Transverse colon (tissue), 4 donors: Measurements from ENCODE around the gene TOGARAM2. TPM values are rescaled to one million over a fixed set of nuclear protein-coding genes. Genes with fewer than 3 reads are reported as not detected.

Experiments used
- DNase-seq: peaks from one replicate; pipeline ENCODE4 v3.0.0-alpha.2; 2019
- H3K27ac ChIP-seq, 4 donors: fragments of 200-600 bp; sonication (generic); 2 replicates each; pipeline ENCODE4 v1.5.1; 2016 to 2018; ENCODE audit warnings: inconsistent platforms in 4 of 4
- H3K27me3 ChIP-seq: fragments of 200-600 bp; sonication (generic); 2 replicates; pipeline ENCODE4 v1.5.1; 2017; ENCODE audit warnings: inconsistent platforms
- H3K36me3 ChIP-seq, 4 donors: fragments of 200-600 bp; sonication (generic); 2 replicates each; pipeline ENCODE4 v1.5.1; 2017 to 2019; ENCODE audit warnings: inconsistent platforms in 4 of 4
- H3K4me1 ChIP-seq, 4 donors: fragments of 200-600 bp; sonication (generic); 2 replicates each; pipeline ENCODE4 v1.5.1; 2017 to 2020; ENCODE audit warnings: inconsistent platforms in 4 of 4
- H3K4me3 ChIP-seq, 4 donors: fragments of 200-600 bp; sonication (generic); 1 replicate in 1 of 4; 2 replicates in 3 of 4; pipeline versions ENCODE4 v1.5.1 to v1.6.1; 2017 to 2019; ENCODE audit warnings: inconsistent platforms in 4 of 4
- H3K9me3 ChIP-seq, 2 donors: fragments of 200-600 bp; sonication (generic); 2 replicates each; pipeline ENCODE4 v1.5.1; 2017 to 2019; ENCODE audit warnings: inconsistent platforms in 2 of 2
- CTCF ChIP-seq, 5 experiments: fragments of 200-600 bp in 3 of 5; fragments of 450-650 bp in 2 of 5; sonication (generic) in 3 of 5; IDR thresholded peaks; 1 replicate in 2 of 5; 2 replicates in 3 of 5; pipeline ENCODE4 v1.5.1; 2016 to 2017; ENCODE audit warnings: antibody characterized with exemption in 5 of 5, inconsistent platforms in 3 of 5, mild to moderate bottlenecking in 2 of 5, moderate library complexity in 1 of 5
- EP300 ChIP-seq: sonication (generic); formaldehyde crosslinking; IDR thresholded peaks from one replicate; pipeline ENCODE4 v1.6.1; 2017; ENCODE audit warnings: antibody characterized with exemption, low read depth
- POLR2A ChIP-seq: fragments of 450-650 bp; IDR thresholded peaks from one replicate; pipeline ENCODE4 v1.6.1; 2016; ENCODE audit warnings: antibody characterized with exemption, mild to moderate bottlenecking, moderate library complexity
- POLR2AphosphoS5 ChIP-seq, 3 donors: sonication (generic); formaldehyde crosslinking; IDR thresholded peaks; one replicate each; pipeline ENCODE4 v1.6.1; 2016; ENCODE audit warnings: antibody characterized with exemption in 3 of 3
- WGBS, 2 donors: methylation state at CpG; one replicate each; pipeline ENCODE4 v1.1.5; 2018; ENCODE audit warnings: low coverage in 1 of 2; 5-methylcytosine and 5-hydroxymethylcytosine counted together
- in situ Hi-C, 4 donors: fragments of 200-750 bp; cut with MboI; loops; one replicate each; pipeline versions ENCODE4 v1.15.0 to v1.15.1; 2017; ENCODE audit warnings: low sequenced_read_pairs in 3 of 4, low pct_ligation_motif_present in 1 of 4, low pct_unique_long_range_greater_than_20kb in 1 of 4
- intact Hi-C: fragments of 100-400 bp; cut with DNase I; formaldehyde crosslinking; loops from one replicate; pipeline ENCODE4 v1.15.1; 2023; ENCODE audit warnings: low total_unique reads
- total RNA-seq, 4 donors: library from RNA; depleted of rRNA; stranded (reverse); fragments of >200 nt; gene quantifications; one replicate each; pipeline ENCODE4 v1.1.0, GENCODE V29; 2016

The TOGARAM2 gene
- total RNA-seq, 4 donors from 2014 or later: 0.79 to 7.1 (median 3.1) TPM; not detected in 1

- 65% methylated on average over 7 of the region's 7 CpGs; no CpG with 5 or more reads in 1 of the 2 donors for WGBS, 2 donors
- no peaks in the 10 kb centered on the region for H3K27me3 ChIP-seq
- H3K36me3 ChIP-seq: no peaks in the 10 kb centered on the region
- TF ChIP-seq EP300: no peak
- TF ChIP-seq POLR2A: no peak
- no peak for TF ChIP-seq CTCF (IDR thresholded peaks at IDR 0.05)
- TF ChIP-seq POLR2AphosphoS5 (IDR thresholded peaks at IDR 0.05): no peak
- H3K27ac ChIP-seq: no peak overlapping the region
- H3K9me3 ChIP-seq: no peaks in the 10 kb centered on the region
- DNase-seq: no peak
- H3K4me1 ChIP-seq: peaks cover 0 to 18% (median 7%) of the 10 kb centered on the region in 4 donors
- in situ Hi-C loops: no loop called here
- intact Hi-C loops: no loop called here
- H3K4me3 ChIP-seq: no peak overlapping the region
Observed at GRCh38 chr2:28979041-28979440, 2.1 kb upstream of the TOGARAM2 start.

- Histone ChIP-seq H3K4me1 (peaks cover 0 to 18% (median 7%) of the 10 kb centered on the region in 4 donors), H3K36me3 (no peaks in the 10 kb centered on the region), H3K4me3 (no peak overlapping the region), H3K27ac (peak overlapping the region in 1 of 4 donors; percentile 80), H3K27me3 (no peaks in the 10 kb centered on the region), H3K9me3 (no peaks in the 10 kb centered on the region)
- DNase-seq: no peak
- intact Hi-C loops: loop anchor here (5.0 to 10.0 kb wide), 2 partner anchors 135 to 1982 kb away; partner anchors contain the start of gene CLIP4
- 82% methylated on average over 13 of the region's 13 CpGs; no CpG with 5 or more reads in 1 of the 2 donors for WGBS, 2 donors
- in situ Hi-C loops: no loop called here
- TF ChIP-seq POLR2A (no peak), EP300 (no peak), CTCF (IDR thresholded peaks at IDR 0.05) (no peak)
Observed at GRCh38 chr2:28979576-28980366, 1.3 kb upstream of the TOGARAM2 start.

- Histone ChIP-seq H3K36me3 (no peaks in the 10 kb centered on the region), H3K4me3 (no peak overlapping the region), H3K4me1 (peaks cover 0 to 18% (median 7%) of the 10 kb centered on the region in 4 donors), H3K27me3 (no peaks in the 10 kb centered on the region), H3K27ac (peak overlapping the region; percentile 21 to 80 (median 71)), H3K9me3 (no peaks in the 10 kb centered on the region)
- intact Hi-C loops (loop anchor here (5.0 to 10.0 kb wide), 2 partner anchors 134 to 1983 kb away; partner anchors contain the start of gene CLIP4), in situ Hi-C loops (no loop called here)
- no peak for TF ChIP-seq POLR2A
- no peak for TF ChIP-seq POLR2AphosphoS5 (IDR thresholded peaks at IDR 0.05)
- TF ChIP-seq CTCF (IDR thresholded peaks at IDR 0.05): no peak
- WGBS, 2 donors: 78 to 89% methylated on average over 2 to 3 of the region's 3 CpGs
- no peak for DNase-seq
Observed at GRCh38 chr2:28980368-28981015, 606 bp upstream of the TOGARAM2 start.

- Histone ChIP-seq H3K36me3 (no peaks in the 10 kb centered on the region), H3K27me3 (no peaks in the 10 kb centered on the region), H3K4me1 (peaks cover 0 to 18% (median 7%) of the 10 kb centered on the region in 4 donors), H3K27ac (peak overlapping the region; percentile 21 to 80 (median 71)), H3K4me3 (no peak overlapping the region), H3K9me3 (no peaks in the 10 kb centered on the region)
- TF ChIP-seq CTCF (IDR thresholded peaks at IDR 0.05) (no peak), POLR2A (no peak), EP300 (no peak), POLR2AphosphoS5 (IDR thresholded peaks at IDR 0.05) (no peak)
- WGBS, 2 donors: 83% methylated on average over 11 of the region's 11 CpGs; no CpG with 5 or more reads in 1 of the 2 donors
- in situ Hi-C loops: no loop called here
- intact Hi-C loops: loop anchor here (5.0 to 10.0 kb wide), 2 partner anchors 133 to 1984 kb away; partner anchors contain the start of gene CLIP4
- no peak for DNase-seq
Observed at GRCh38 chr2:28981620-28982376, 700 bp downstream of the TOGARAM2 start.
